H1 (cell line): ENCODE measurements around the gene PTPRF. TPM values are rescaled to one million over a fixed set of nuclear protein-coding genes. Genes with fewer than 3 reads are reported as not detected.

ENCODE experiments used
- ATF2 ChIP-seq: IDR thresholded peaks from 2 replicates; pipeline ENCODE4 v1.6.1; 2012; ENCODE audit warnings: low read length, inconsistent platforms
- BACH1 ChIP-seq: IDR thresholded peaks from 2 replicates; pipeline ENCODE4 v1.6.1; 2012; ENCODE audit warnings: low read length, improper control_type of control experiment
- CBX8 ChIP-seq: fragments of 300-800, 300-1000 bp; sonication (generic); IDR thresholded peaks from 2 replicates; pipeline ENCODE4 v1.7.1; 2016; ENCODE audit warnings: low read depth, low read length, borderline replicate concordance
- FOSL1 ChIP-seq: IDR thresholded peaks from 2 replicates; pipeline ENCODE4 v1.6.1; 2011; ENCODE audit warnings: mild to moderate bottlenecking, low read depth, low read length, moderate library complexity; ENCODE audit not compliant: insufficient read depth
- HDAC2 ChIP-seq, 2 experiments: fragments of 300-600 bp in 1 of 2; sonication (generic) in 1 of 2; IDR thresholded peaks; 2 replicates each; pipeline ENCODE4 v1.6.1; 2011 to 2012; ENCODE audit warnings: low read depth in 2 of 2, low read length in 2 of 2, mild to moderate bottlenecking in 2 of 2, moderate library complexity in 2 of 2, borderline replicate concordance in 1 of 2, inconsistent platforms in 1 of 2
- JUND ChIP-seq: IDR thresholded peaks from 2 replicates; pipeline ENCODE4 v1.6.1; 2011; ENCODE audit warnings: mild to moderate bottlenecking, improper control_type of control experiment, low read length
- KDM1A ChIP-seq: fragments of 200-600, 300-600 bp; sonication (generic); IDR thresholded peaks from 2 replicates; pipeline ENCODE4 v1.7.1; 2016; ENCODE audit warnings: mild to moderate bottlenecking, low read length, borderline replicate concordance
- MAX ChIP-seq: IDR thresholded peaks from 2 replicates; pipeline ENCODE4 v1.6.1; 2012; ENCODE audit warnings: inconsistent platforms
- PHF8 ChIP-seq: fragments of 200-600 bp; sonication (generic); conservative IDR thresholded peaks from 2 replicates; pipeline ENCODE4 v1.7.1; 2012; ENCODE audit warnings: low read depth, mild to moderate bottlenecking, inconsistent platforms, low read length, moderate library complexity
- POLR2AphosphoS5 ChIP-seq: IDR thresholded peaks from 2 replicates; pipeline ENCODE4 v1.6.1; 2011; ENCODE audit warnings: low read depth, low read length
- RBBP5 ChIP-seq: IDR thresholded peaks from 2 replicates; pipeline ENCODE4 v1.7.1; 2012; ENCODE audit warnings: low read depth, mild to moderate bottlenecking, inconsistent platforms, low read length, moderate library complexity, borderline replicate concordance
- RNF2 ChIP-seq: fragments of 200-900, 300-1000 bp; sonication (generic); IDR thresholded peaks from 2 replicates; pipeline ENCODE4 v1.7.1; 2016; ENCODE audit warnings: borderline replicate concordance, low read depth, mild to moderate bottlenecking, antibody characterized with exemption, low read length; ENCODE audit not compliant: poor library complexity, severe bottlenecking; ENCODE audit errors: missing control alignments
- RXRA ChIP-seq: IDR thresholded peaks from 2 replicates; pipeline ENCODE4 v1.6.1; 2011; ENCODE audit warnings: low read depth, mild to moderate bottlenecking, low read length, moderate library complexity; ENCODE audit not compliant: insufficient read depth
- SIN3A ChIP-seq, 2 experiments: IDR thresholded peaks in 1 of 2; conservative IDR thresholded peaks in 1 of 2; 2 replicates each; pipeline ENCODE4 v1.6.1; 2011 to 2012; ENCODE audit warnings: low read length in 2 of 2, improper control_type of control experiment in 1 of 2, low read depth in 1 of 2, mild to moderate bottlenecking in 1 of 2
- SP1 ChIP-seq: IDR thresholded peaks from 2 replicates; pipeline ENCODE4 v1.6.1; 2011; ENCODE audit warnings: low read depth, low read length
- SP2 ChIP-seq: IDR thresholded peaks from 2 replicates; pipeline ENCODE4 v1.6.1; 2012; ENCODE audit warnings: mild to moderate bottlenecking, low read length, inconsistent platforms
- SP4 ChIP-seq: IDR thresholded peaks from 2 replicates; pipeline ENCODE4 v1.6.1; 2012; ENCODE audit warnings: low read length, inconsistent platforms
- TAF7 ChIP-seq: optimal IDR thresholded peaks from 2 replicates; pipeline ENCODE3; 2011; ENCODE audit warnings: low read depth, mild to moderate bottlenecking, inconsistent platforms, low read length, moderate library complexity, borderline replicate concordance
- TBP ChIP-seq: IDR thresholded peaks from 2 replicates; pipeline ENCODE4 v1.6.1; 2011; ENCODE audit warnings: low read depth, low read length, improper control_type of control experiment
- polyA plus RNA-seq, 7 experiments: library from polyadenylated mRNA; depleted of rRNA in 3 of 7; stranded (reverse) in 5 of 7; unstranded in 2 of 7; fragments of >200 nt in 5 of 7; fragments of 200-250 nt in 2 of 7; gene quantifications; 1 replicate in 5 of 7; 2 replicates in 1 of 7; 4 replicates in 1 of 7; pipeline versions ENCODE4 v1.2.1 to v1.2.3, GENCODE V29; 2011 to 2013; ENCODE audit warnings: missing spikeins in 2 of 7, mixed read lengths in 2 of 7
- total RNA-seq: library from RNA; stranded (reverse); fragmentation: NEBNext Ultra II Directional; extraction: Animal tissue kit (Norgen Biotek cat#: 25700); gene quantifications from 2 replicates; pipeline ENCODE4 v1.2.1, GENCODE V29; 2021

The PTPRF gene
- total and polyA plus RNA-seq, 2 of the 8 experiments (the other 6 are each of a cell fraction or from before 2014, with no cell fraction given) = 136 to 231 TPM

GRCh38 chr1:43650310-43651085, 119.8 kb downstream of the PTPRF start (continued):
- peak; percentile 99 for TF ChIP-seq KDM1A
- TF ChIP-seq BACH1 = no peak
- TF ChIP-seq SIN3A (conservative IDR thresholded peaks at IDR 0.05 in 1 of 2, IDR thresholded peaks at IDR 0.05 in 1 of 2; ENCODE audit: low read depth in 1 of 2, low read length in 2 of 2) = peak; percentile 71 to 84; a peak in 2 of 4 replicates
- peak; percentile 100 for TF ChIP-seq PHF8
- peak; percentile 95 for TF ChIP-seq TBP
- no peak for TF ChIP-seq MAX
- TF ChIP-seq SP2 = peak; percentile 67
- TF ChIP-seq SP4 = no peak
- TF ChIP-seq POLR2AphosphoS5 = peak; percentile 97
- TF ChIP-seq FOSL1 = no peak
- TF ChIP-seq RBBP5 = peak; percentile 46; the same call in 1 of the 2 replicates
- peak; percentile 92 for TF ChIP-seq SP1
- TF ChIP-seq CBX8 = no peak
- TF ChIP-seq TAF7 = peak; percentile 95
- TF ChIP-seq ATF2 = peak; percentile 67; the same call in 1 of the 2 replicates
- TF ChIP-seq HDAC2 (IDR thresholded peaks at IDR 0.05; ENCODE audit: borderline replicate concordance in 1 of 2, low read depth in 2 of 2, low read length in 2 of 2) = peak in 1 of 2 experiments; percentile 98; a peak in 2 of 4 replicates
- TF ChIP-seq JUND = 0 out of 2 replicates have a peak, but pooled peaks have one; percentile 27
- TF ChIP-seq RXRA = no peak
- no peak for TF ChIP-seq RNF2
